ENCODE results near the gene RECQL.

Gene RECQL

GRCh38 chr12:21542403-21542802 is 41.0 kb upstream of the RECQL start:
- TF ChIP-seq TOX (CRISPR knock-in tag; IDR thresholded peaks at IDR 0.05; ENCODE audit: borderline replicate concordance) = no peak
- TF ChIP-seq ESRRG (CRISPR knock-in tag; IDR thresholded peaks at IDR 0.05) = no peak
- no peak for ATAC-seq

DNA sequence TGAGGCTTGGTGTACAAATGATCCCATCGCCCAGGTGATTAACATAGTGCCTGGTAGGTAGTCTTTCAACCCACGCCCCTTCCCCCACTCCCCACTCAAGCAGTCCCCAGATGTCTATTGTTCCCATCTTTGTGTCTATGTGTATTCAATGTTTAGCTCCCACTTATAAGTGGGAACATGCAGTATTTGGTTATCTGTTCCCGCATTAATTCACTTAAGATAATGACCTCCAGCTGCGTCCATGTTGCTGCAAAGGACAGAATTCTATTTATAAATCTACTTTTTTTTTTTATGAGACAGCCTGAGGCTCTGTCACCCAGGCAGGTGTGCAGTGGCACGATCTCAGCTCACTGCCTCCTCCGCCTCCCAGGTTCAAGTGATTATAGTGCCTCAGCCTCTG is 40.3 kb upstream of the RECQL start:
- TF ChIP-seq BACH2 (CRISPR knock-in tag; IDR thresholded peaks at IDR 0.05; ENCODE audit: borderline replicate concordance) (no peak), TCF4 (CRISPR knock-in tag; IDR thresholded peaks at IDR 0.05; ENCODE audit: borderline replicate concordance) (peak; percentile 70; the same call in 1 of the 2 replicates), ZNF70 (CRISPR knock-in tag; IDR thresholded peaks at IDR 0.05) (no peak), ZC3H10 (CRISPR knock-in tag; IDR thresholded peaks at IDR 0.05) (no peak)
- no peak for ATAC-seq

- TF ChIP-seq ISL1 (CRISPR knock-in tag; IDR thresholded peaks at IDR 0.05) (no peak), GLIS3 (CRISPR knock-in tag; IDR thresholded peaks at IDR 0.05) (no peak), BACH2 (CRISPR knock-in tag; IDR thresholded peaks at IDR 0.05; ENCODE audit: borderline replicate concordance) (no peak), TCF4 (CRISPR knock-in tag; IDR thresholded peaks at IDR 0.05; ENCODE audit: borderline replicate concordance) (no peak), ZFP3 (CRISPR knock-in tag; IDR thresholded peaks at IDR 0.05) (no peak), ZFP30 (CRISPR knock-in tag; IDR thresholded peaks at IDR 0.05) (no peak), ARNTL (CRISPR knock-in tag; IDR thresholded peaks at IDR 0.05; ENCODE audit: borderline replicate concordance, low read depth) (no peak), ESRRG (CRISPR knock-in tag; IDR thresholded peaks at IDR 0.05) (no peak), ZNF565 (CRISPR knock-in tag; conservative IDR thresholded peaks at IDR 0.05; ENCODE audit: low read depth) (no peak), CSDC2 (CRISPR knock-in tag; IDR thresholded peaks at IDR 0.05) (no peak), ZC3H10 (CRISPR knock-in tag; IDR thresholded peaks at IDR 0.05) (no peak), ZNF8 (CRISPR knock-in tag; IDR thresholded peaks at IDR 0.05) (no peak), OSR1 (CRISPR knock-in tag; IDR thresholded peaks at IDR 0.05) (no peak), RARB (CRISPR knock-in tag; IDR thresholded peaks at IDR 0.05) (no peak), SNAI2 (CRISPR knock-in tag; IDR thresholded peaks at IDR 0.05) (no peak), ZNF70 (CRISPR knock-in tag; IDR thresholded peaks at IDR 0.05) (no peak)
- TF ChIP-seq, protein P1, sequence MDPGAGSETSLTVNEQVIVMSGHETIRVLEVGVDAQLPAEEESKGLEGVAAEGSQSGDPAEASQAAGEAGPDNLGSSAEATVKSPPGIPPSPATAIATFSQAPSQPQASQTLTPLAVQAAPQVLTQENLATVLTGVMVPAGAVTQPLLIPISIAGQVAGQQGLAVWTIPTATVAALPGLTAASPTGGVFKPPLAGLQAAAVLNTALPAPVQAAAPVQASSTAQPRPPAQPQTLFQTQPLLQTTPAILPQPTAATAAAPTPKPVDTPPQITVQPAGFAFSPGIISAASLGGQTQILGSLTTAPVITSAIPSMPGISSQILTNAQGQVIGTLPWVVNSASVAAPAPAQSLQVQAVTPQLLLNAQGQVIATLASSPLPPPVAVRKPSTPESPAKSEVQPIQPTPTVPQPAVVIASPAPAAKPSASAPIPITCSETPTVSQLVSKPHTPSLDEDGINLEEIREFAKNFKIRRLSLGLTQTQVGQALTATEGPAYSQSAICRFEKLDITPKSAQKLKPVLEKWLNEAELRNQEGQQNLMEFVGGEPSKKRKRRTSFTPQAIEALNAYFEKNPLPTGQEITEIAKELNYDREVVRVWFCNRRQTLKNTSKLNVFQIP (CRISPR knock-in tag; IDR thresholded peaks at IDR 0.05; ENCODE audit: borderline replicate concordance, low read depth) = no peak
- TF ChIP-seq, protein P2, sequence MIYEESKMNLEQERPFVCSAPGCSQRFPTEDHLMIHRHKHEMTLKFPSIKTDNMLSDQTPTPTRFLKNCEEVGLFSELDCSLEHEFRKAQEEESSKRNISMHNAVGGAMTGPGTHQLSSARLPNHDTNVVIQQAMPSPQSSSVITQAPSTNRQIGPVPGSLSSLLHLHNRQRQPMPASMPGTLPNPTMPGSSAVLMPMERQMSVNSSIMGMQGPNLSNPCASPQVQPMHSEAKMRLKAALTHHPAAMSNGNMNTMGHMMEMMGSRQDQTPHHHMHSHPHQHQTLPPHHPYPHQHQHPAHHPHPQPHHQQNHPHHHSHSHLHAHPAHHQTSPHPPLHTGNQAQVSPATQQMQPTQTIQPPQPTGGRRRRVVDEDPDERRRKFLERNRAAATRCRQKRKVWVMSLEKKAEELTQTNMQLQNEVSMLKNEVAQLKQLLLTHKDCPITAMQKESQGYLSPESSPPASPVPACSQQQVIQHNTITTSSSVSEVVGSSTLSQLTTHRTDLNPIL (CRISPR knock-in tag; IDR thresholded peaks at IDR 0.05; ENCODE audit: low read depth) = no peak
- TF ChIP-seq, protein P3, sequence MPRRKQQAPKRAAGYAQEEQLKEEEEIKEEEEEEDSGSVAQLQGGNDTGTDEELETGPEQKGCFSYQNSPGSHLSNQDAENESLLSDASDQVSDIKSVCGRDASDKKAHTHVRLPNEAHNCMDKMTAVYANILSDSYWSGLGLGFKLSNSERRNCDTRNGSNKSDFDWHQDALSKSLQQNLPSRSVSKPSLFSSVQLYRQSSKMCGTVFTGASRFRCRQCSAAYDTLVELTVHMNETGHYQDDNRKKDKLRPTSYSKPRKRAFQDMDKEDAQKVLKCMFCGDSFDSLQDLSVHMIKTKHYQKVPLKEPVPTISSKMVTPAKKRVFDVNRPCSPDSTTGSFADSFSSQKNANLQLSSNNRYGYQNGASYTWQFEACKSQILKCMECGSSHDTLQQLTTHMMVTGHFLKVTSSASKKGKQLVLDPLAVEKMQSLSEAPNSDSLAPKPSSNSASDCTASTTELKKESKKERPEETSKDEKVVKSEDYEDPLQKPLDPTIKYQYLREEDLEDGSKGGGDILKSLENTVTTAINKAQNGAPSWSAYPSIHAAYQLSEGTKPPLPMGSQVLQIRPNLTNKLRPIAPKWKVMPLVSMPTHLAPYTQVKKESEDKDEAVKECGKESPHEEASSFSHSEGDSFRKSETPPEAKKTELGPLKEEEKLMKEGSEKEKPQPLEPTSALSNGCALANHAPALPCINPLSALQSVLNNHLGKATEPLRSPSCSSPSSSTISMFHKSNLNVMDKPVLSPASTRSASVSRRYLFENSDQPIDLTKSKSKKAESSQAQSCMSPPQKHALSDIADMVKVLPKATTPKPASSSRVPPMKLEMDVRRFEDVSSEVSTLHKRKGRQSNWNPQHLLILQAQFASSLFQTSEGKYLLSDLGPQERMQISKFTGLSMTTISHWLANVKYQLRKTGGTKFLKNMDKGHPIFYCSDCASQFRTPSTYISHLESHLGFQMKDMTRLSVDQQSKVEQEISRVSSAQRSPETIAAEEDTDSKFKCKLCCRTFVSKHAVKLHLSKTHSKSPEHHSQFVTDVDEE (CRISPR knock-in tag; IDR thresholded peaks at IDR 0.05) = no peak
- TF ChIP-seq, protein P4, sequence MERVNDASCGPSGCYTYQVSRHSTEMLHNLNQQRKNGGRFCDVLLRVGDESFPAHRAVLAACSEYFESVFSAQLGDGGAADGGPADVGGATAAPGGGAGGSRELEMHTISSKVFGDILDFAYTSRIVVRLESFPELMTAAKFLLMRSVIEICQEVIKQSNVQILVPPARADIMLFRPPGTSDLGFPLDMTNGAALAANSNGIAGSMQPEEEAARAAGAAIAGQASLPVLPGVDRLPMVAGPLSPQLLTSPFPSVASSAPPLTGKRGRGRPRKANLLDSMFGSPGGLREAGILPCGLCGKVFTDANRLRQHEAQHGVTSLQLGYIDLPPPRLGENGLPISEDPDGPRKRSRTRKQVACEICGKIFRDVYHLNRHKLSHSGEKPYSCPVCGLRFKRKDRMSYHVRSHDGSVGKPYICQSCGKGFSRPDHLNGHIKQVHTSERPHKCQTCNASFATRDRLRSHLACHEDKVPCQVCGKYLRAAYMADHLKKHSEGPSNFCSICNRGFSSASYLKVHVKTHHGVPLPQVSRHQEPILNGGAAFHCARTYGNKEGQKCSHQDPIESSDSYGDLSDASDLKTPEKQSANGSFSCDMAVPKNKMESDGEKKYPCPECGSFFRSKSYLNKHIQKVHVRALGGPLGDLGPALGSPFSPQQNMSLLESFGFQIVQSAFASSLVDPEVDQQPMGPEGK (CRISPR knock-in tag; IDR thresholded peaks at IDR 0.05; ENCODE audit: borderline replicate concordance) = no peak
- ATAC-seq = no peak
These were observed 38.4 kb upstream of the RECQL start for GRCh38 chr12:21539797-21540196.

DNA sequence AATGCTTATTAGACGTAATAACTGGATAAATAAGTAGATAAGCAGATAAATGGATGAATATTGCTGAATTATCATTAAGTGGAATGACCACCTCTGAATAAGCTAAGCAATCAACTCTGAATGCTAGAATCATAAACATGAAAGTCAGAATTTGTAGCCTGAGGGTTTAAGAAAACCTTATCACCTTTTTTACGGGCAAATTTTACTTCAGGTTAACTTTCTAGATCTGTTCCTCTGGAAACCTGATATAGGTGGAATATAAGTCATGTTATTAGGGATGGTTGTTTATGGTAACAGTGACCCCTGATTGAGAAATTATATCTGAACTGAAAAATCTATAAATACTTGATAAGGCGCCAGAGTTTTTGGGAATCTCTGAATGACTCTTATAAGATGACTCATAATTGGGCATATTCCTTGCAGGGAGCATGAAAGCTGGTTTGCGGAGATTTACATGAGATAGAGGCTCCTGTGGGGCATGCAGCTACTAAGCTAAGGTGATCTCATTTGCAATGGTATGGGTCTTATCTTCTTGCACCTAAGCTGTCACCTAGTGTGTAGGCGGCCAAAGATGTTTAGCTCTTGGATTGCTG is 36.7 kb upstream of the RECQL start:
- ATAC-seq = no peak
- TF ChIP-seq ESRRG (CRISPR knock-in tag; IDR thresholded peaks at IDR 0.05) (no peak), TCF4 (CRISPR knock-in tag; IDR thresholded peaks at IDR 0.05; ENCODE audit: borderline replicate concordance) (no peak), ARNTL (CRISPR knock-in tag; IDR thresholded peaks at IDR 0.05; ENCODE audit: borderline replicate concordance, low read depth) (no peak)
- TF ChIP-seq, protein P3 (CRISPR knock-in tag; IDR thresholded peaks at IDR 0.05) = no peak
